NCI-H2196 (cell line): ENCODE data around the gene PLXNA3.
"Not testable (repeated sequence)": the region's sequence is repeated elsewhere in the genome, so short reads cannot be mapped to it uniquely, and the experiment has no call there.

Source experiments
- DNase-seq: peaks from one replicate; lab custom pipeline; 2025; ENCODE audit not compliant: unreplicated experiment; lab: John Stamatoyannopoulos, UW

Gene PLXNA3

GRCh38 chrX:154495472-154495922, 37.4 kb downstream of the PLXNA3 start:
- DNase-seq: no peak

GRCh38 chrX:154496591-154497137, 38.6 kb downstream of the PLXNA3 start:
- not testable (repeated sequence) for DNase-seq

DNA sequence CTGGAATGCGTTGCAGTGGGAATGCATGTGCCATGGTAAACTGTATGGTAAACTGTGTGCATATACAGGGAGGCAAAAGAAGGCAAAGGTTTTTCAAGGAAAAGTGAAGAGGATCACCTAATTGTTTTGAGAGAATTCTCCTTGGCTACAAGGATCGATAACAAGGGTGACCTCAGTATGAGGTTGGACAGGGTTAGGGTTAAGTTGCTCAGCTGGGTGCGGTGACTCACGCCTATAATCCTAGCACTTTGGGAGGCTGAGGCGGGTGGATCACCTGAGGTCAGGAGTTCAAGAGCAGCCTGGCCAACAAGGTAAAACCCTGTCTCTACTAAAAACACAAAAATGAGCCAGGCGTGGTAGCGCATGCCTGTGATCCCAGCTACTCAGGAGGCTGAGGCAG, 43.3 kb downstream of the PLXNA3 start:
- not testable (repeated sequence) for DNase-seq

GRCh38 chrX:154502098-154502497, 44.0 kb downstream of the PLXNA3 start:
- DNase-seq: no peak

- no peak for DNase-seq
Measured at GRCh38 chrX:154502989-154503388, 44.9 kb downstream of the PLXNA3 start.

DNA sequence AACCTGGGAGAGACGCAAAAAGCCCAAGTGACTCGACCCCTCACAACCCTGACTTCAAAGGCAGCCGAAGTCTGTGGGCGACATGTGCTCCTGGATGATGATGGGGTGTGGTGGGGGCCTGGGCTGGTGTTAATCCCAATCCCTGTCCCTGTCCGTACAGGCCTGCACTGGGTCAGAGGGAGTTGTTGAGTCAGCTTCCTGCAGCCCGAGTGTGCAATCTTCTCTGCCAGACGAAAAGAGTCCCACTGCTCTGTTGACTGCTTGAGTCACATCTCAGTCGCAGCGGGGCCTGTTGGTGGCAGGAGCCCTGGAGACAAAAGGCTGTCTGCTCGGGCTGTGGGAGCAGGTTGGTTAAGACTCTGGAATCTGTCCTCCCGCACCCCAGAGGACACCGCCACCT, 47.7 kb downstream of the PLXNA3 start:
- DNase-seq: no peak

DNA sequence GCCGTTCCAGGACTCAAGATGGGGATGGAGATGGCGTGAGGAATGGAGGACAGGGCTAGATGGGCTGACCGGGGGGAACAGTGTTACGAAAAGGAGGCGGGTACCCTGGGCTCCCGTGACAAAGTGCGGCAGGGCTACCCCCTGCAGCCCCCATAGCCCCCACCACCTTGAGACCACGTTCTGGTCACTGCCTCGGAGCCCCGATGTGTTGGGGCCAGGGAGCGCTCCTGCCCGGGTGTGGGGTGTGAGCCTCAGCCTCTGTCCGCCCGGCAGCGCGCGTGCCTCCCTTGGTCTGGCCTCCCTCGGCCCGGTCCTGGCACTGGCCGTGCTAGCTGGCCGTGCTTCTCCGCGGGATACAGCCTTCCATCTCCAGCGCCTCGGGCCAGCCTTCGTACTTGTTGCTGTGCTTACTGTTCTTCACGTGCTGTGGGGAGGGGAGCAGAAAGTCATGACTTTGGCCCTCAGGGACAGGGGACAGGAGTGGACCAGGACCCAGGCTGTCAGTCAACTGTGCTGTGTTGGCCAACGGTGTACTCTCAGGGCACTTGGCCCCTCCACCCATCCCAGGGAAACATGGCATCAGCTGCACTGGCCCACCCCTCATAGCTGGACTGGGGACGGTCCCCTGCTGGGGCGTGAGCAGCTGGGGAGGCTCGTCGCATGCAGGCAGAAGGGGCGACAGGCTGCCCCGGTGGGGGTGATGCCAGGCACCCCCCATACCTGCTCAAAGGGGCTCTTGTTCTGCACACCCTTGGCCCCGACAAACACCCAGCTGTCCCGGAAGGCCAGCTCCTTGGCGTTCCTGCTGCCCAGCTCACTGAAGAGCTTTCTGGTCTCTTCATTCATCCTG, 48.6 kb downstream of the PLXNA3 start:
- no peak for DNase-seq

- no peak for DNase-seq
Measured at GRCh38 chrX:154507673-154508383, 49.7 kb downstream of the PLXNA3 start.

DNA sequence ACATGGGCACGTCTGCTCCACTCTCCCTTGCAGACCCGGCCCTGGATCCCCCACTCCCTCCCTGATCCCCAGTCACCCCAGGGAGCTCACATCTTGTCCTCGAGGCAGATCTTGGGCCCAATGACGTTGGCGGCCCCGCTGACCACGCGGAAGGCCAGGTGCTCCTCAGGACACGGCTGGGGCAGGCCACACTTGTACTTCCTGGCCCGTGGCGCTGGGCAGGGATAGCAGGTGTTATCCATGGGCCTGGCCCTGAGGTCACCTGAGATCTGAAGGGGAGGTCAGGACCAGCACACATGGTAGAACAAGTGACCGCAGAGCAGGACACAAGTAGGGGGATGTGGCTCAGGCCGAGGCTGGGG, 50.3 kb downstream of the PLXNA3 start:
- DNase-seq: no peak

DNA sequence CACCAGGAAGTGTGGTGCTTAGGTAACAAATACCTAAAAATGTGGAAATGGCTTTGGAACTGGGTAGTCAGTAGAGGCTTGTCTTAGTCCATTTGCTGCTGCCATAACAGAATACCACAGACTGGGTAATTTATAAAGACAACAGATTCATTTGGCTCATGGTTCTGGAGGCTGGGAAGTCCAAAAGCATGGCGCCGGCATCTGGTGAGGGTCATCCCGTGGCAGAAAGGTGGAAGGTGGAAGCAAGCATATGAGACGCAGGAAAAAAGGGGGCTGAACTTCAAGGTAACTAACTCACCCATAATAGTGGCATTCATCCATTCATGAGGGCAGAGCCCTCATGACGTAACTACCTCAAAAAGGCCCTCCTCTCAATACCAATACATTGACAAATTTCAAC, 51.4 kb downstream of the PLXNA3 start:
- DNase-seq: no peak

GRCh38 chrX:154511761-154512160, 53.7 kb downstream of the PLXNA3 start:
- DNase-seq: no peak

DNA sequence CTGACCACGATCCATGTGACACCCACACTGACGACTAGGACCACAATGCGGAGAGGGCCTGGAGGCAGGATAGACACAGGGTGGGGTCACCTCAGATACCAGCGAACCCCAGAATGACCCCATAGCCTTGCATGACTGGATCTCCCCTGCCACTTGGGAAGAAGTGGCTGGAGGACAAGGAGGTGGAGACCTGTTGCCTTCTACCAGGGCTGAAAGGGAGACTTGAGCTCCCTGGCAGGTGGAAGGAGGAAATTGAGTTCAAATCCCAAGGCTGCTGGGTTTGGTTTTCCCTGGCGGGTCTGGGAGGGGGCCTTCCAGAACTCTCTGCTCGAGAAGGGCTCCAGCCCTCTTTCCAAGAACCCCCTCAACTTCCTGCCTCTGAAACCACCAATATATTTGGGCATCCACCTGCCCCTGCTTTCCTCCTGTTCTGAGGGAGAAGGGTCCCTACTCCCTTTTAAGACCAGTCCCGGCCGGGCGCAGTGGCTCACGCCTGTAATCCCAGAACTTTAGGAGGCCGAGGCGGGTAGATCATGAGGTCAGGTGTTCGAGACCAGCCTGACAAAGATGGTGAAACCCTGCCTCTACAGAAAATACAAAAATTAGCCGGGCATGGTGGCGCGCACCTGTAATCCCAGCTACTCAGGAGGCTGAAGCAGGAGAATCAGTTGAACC, 54.9 kb downstream of the PLXNA3 start:
- DNase-seq: no peak

GRCh38 chrX:154513716-154514115, 55.6 kb downstream of the PLXNA3 start:
- DNase-seq: no peak

DNA sequence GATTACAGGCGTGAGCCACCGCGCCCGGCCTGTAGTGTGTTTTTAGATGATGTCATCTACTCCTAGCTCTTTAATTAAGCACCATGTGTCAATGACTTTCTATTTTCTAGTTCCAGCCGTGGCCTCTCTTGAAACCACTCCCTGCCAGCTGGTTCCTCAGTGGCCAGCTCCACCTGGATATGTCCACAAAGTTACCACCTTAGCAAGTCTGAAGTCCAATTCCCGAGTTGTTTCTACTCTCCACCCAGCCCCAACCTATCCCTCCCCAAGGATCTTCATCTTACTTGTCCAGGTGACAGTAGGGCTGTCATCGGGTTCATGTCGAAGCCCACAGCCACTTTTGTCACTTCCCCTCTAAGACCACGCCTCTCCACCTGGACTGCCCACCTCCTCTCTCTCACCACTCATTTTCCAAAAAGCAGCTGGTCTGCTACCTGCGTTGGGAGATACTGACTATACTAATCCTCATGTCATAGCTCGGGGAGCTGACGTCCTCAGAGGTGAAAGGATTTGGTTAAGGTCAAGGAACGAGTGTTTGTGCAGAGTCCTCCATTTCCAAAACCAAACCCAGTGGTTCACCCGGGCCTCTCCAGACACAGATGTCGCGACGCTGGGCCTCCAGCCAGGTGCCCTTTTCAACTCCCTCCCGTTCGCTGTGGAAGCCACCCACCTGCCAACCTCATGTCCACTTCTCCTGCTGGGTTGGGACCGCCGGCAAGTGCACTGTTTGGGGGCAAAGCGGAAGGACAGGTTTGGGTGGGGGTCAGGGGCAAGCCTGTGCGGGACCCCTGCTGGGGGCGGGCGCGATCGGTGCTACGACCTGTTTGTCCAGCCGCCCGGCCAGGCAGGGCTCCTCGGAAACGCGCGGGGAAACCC, 57.2 kb downstream of the PLXNA3 start:
- no peak for DNase-seq

DNA sequence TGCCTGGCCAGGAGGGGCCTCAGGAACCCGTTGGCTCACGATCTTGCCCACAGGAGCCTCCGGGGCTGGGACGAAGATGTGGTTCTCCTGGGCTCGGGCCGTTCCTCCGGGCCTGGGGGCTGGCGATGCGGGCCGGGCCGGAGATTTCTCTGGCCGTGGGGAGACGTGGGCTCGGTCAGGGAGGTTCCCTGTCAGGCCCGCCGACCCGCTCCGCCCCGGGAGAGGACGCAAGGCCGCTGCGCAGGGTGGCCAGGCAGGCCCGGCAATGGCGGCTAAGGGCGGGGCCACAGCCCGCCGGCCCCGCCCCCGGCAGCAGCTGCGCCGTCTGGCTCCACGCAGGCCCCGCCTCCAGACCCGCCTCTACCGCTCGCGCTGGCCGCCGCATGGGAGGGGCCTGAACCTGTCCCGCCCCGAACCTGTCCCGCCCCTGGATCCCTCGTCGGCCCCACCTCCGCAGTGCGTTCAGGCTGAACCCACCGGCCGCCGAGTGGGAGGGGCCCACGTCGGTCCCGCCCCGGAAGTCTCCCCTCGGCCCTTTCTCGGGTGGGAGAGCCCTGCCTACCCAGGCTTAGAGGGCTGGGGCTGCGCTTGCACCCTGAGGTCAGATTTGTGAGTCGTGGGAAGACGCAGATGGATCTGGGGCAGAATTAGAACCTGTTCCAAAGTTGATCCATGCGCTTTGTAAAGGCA, 58.0 kb downstream of the PLXNA3 start, which contains the start of gene FAM3A:
TSS of gene FAM3A (minus strand) at position 267 of the 690 bp plus-strand sequence. CDS start 460 bp downstream, outside the sequence.
- DNase-seq: peak; percentile 84

- no peak for DNase-seq
Measured at GRCh38 chrX:154516656-154517100, 58.6 kb downstream of the PLXNA3 start.

DNA sequence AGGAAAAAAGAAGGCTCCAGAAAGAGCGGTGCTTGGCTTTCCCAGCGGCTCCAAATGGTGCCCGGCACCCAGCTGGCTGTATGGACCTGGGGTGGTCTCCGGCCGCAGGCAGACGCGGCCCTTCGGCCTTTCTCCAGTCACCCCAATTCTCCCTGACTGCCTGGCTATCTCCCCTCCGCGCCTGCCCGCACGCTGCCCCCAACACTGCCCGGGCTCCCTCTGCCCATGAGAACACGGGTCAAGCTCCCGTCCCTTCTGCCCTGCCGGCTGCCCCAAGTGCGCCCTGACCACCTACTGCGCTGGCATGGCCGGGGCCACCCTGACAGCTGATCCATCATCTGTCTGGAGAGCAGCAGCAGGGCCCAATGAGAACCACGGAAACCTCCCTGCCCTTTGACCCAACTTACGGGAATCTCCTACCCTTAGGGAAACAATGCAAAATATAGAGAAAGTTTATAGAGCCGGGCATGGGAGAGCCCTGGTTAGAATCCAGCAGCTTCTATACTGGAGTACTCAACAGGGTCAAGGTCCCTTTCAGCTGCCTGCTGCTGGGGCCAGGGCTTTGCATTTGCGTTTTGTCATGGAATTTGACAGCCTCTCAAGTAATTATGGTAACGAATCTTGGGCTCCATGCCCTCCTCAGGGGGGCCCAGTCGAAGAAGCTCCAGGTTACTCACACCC, 59.2 kb downstream of the PLXNA3 start:
- DNase-seq: no peak

DNA sequence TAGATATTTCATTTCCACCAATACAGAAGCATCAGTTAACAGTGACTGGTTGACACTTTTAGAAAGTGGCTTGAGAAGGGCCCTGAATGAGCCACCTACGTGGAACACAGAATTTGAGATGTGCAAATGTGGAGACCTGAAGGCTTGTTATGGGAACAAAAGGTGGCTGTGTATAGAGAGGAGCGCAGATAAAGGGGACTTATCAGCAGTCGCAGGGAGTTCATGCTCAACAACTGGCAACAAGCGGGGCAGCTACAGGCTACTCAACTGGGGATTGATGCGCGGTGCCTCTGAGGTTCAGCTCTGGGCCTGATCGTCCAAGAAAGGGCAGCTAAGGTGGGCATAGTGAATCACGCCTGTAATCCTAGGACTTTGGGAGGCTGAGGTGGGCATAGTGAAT, 61.3 kb downstream of the PLXNA3 start:
- no peak for DNase-seq
